ENCODE results near the gene KLF11.
"Not testable (repeated sequence)": the region's sequence is repeated elsewhere in the genome, so short reads cannot be mapped to it uniquely, and the experiment has no call there.

KLF11 gene

DNA sequence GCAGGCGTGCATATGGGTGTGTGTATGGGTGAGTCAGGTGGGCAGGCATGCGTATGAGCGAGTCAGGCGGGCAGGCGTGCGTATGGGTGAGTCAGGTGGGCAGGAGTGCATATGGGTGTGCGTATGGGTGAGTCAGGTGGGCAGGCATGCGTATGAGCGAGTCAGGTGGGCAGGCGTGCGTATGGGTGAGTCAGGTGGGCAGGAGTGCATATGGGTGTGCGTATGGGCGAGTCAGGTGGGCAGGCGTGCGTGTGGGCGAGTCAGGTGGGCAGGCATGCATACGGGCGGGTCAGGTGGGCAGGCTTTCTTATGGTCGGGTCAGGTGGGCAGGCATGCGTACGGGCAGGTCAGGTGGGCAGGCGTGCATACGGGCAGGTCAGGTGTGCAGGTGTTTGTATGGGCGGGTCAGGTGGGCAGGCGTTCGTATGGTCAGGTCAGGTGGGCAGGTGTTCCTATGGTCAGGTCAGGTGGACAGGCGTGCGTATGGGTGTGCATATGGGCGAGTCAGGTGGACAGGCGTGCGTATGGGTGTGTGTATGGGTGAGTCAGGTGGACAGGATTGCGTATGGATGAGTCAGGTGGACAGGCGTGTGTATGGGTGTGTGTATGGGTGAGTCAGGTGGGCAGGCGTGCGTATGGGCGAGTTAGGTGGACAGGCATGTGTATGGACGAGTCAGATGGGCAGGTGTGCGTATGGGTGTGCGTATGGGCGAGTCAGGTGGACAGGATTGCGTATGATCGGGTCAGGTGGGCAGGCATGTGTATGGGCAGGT, 28.7 kb upstream of the KLF11 start:
- H3K4me2 ChIP-seq: no peak overlapping the region
- H3K9me3 ChIP-seq: peaks cover 7% of the 10 kb centered on the region
- no peak overlapping the region for H3K27ac ChIP-seq
- H3K27me3 ChIP-seq: no peaks in the 10 kb centered on the region
- peaks cover 11% of the 10 kb centered on the region for H3K4me1 ChIP-seq
- H4K20me1 ChIP-seq: no peaks in the 10 kb centered on the region
- no peak overlapping the region for H3K9ac ChIP-seq
- TF ChIP-seq Cebpa-rat (IDR thresholded peaks at IDR 0.05): no peak
- H3K4me3 ChIP-seq: no peak overlapping the region
- H3K36me3 ChIP-seq: no peaks in the 10 kb centered on the region

DNA sequence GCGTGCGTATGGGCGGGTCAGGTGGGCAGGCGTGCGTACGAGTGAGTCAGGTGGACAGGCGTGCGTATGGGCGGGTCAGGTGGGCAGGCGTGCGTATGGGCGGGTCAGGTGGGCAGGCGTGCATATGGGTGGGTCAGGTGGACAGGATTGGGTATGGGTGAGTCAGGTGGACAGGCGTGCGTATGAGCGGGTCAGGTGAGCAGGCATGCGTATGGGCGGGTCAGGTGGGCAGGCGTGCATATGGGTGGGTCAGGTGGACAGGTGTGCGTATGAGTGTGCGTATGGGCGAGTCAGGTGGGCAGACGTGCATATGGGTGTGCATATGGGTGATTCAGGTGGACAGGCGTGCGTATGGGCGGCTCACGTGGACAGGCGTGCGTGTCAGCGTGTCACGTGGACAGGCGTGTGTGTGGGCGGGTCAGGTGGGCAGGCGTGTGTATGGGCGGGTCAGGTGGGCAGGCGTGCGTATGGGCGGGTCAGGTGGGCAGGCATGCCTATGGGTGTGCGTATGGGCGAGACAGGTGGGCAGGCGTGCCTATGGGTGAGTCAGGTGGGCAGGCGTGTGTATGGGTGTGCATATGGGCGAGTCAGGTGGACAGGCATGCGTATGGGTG, 27.9 kb upstream of the KLF11 start:
- not testable (repeated sequence) for H3K27ac ChIP-seq, H3K27me3 ChIP-seq, H3K9me3 ChIP-seq, H3K4me3 ChIP-seq, H3K4me1 ChIP-seq, H3K4me2 ChIP-seq, H3K9ac ChIP-seq, H4K20me1 ChIP-seq, H3K36me3 ChIP-seq

DNA sequence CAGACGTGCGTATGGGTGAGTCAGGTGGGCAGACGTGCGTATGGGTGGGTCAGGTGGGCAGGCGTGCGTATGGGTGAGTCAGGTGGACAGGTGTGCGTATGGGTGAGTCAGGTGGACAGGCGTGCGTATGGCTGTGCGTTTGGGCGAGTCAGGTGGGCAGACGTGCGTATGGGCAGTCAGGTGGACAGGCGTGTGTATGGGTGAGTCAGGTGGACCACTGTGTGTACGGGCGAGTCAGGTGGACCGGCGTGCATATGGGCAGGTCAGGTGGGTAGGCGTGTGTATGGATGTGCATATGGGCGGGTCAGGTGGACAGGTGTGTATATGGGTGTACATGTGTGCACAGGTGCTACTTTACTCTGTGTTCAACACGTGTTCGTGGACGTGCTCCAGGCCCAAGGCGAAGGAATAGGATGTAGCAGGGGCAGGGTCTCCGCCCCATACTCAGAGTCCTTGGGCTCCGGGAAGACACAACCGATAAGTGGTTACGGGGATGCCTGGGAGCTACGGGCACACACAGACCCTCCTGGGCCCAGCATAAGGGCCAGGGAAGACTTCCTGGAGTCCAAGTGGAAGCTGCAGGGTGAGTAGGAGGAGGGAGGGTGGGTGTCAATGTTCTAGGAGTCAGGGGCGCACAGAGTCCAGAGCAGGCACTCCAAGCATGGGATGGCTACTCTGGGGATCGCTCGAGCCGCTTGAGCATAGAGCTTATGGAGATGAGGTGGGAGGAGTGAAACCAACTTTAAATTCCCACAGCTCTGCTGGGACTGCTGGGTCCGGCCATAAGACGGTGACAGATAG, 27.1 kb upstream of the KLF11 start:
- TF ChIP-seq Cebpa-rat (IDR thresholded peaks at IDR 0.05): no peak
- H3K4me2 ChIP-seq: no peak overlapping the region
- no peaks in the 10 kb centered on the region for H3K4me1 ChIP-seq
- H3K27ac ChIP-seq: no peak overlapping the region
- H3K9me3 ChIP-seq: peaks cover 7% of the 10 kb centered on the region
- H3K36me3 ChIP-seq: no peaks in the 10 kb centered on the region
- no peak overlapping the region for H3K9ac ChIP-seq
- no peak overlapping the region for H3K4me3 ChIP-seq
- H4K20me1 ChIP-seq: no peaks in the 10 kb centered on the region
- no peaks in the 10 kb centered on the region for H3K27me3 ChIP-seq

DNA sequence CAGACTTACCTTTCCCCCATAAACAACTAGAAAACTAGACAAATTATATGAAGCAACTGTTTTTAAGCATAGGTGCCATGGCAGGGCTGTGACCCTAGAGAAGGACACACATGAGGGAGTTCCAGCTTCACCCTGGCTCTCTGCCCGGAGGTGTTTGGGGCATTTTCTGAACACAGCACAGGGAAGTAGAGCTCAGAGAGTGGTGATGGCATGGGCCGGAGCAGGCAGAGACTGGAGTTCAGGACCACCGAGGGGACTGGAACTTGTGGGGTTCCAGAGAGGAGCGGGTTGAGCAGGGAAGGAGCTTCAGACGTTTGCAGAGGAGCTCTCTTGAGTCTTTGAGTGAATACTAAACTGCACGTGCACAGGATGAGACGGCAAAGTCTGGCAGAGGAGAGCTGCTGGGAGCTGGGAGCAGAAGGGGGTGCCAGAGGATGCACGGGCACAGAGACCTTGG, 26.5 kb upstream of the KLF11 start:
- no peak overlapping the region for H3K9ac ChIP-seq
- H3K9me3 ChIP-seq: peaks cover 7% of the 10 kb centered on the region
- H3K4me3 ChIP-seq: no peak overlapping the region
- H4K20me1 ChIP-seq: no peaks in the 10 kb centered on the region
- TF ChIP-seq Cebpa-rat (IDR thresholded peaks at IDR 0.05): no peak
- H3K4me1 ChIP-seq: no peaks in the 10 kb centered on the region
- H3K27ac ChIP-seq: no peak overlapping the region
- no peak overlapping the region for H3K4me2 ChIP-seq
- H3K27me3 ChIP-seq: no peaks in the 10 kb centered on the region
- no peaks in the 10 kb centered on the region for H3K36me3 ChIP-seq

DNA sequence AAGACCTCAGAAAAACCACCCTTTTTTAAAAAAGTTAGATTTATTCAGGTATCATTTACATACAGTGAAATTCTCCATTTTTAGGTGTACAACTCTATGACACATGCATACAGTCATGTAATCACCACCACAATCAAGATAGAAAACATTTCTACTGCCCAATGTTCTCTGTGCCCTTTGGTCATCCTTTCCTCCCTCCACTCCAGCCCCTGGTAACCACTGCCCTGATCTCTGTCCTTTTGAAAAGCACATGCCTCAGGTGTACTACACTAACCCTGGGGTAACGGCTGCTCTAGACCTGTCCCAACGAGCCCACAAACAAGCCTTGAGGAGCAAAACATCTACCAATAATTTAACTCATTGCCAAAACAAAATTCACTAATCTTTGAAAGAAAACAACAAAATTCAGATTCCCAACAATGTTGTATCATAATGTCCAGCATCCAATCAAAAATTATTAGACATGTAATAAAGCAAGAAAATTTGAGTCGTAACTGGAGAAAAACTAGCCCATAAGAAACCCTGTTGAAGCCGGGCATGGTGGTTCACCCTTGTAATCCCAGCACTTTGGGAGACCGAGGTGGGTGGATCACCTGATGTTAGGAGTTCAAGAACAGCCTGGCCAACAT, 25.9 kb upstream of the KLF11 start:
- Histone ChIP-seq H3K9me3 (peaks cover 7% of the 10 kb centered on the region), H3K9ac (no peak overlapping the region)
- no peak for TF ChIP-seq Cebpa-rat (IDR thresholded peaks at IDR 0.05)

DNA sequence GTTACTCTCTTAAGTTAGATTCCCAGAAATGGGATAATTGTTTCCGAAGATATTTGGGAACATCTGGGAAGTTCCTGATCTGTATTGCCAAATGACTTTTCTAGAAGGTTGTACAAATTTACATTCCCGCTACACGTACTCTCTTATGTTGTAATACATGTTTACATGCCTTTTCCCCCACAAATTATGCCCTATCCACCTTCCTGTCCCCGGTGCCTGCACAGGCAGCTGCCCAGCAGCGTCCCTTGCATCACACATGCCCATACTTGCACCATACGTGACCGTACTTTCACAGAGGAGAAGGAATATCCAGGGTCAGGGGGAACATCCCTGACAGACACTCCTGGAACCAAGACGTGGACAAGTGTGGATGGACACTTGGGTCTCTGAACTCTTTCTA, 24.2 kb upstream of the KLF11 start:
- H3K4me1 ChIP-seq: no peaks in the 10 kb centered on the region
- peaks cover 7% of the 10 kb centered on the region for H3K9me3 ChIP-seq
- H3K4me3 ChIP-seq: no peak overlapping the region
- no peak overlapping the region for H3K27ac ChIP-seq
- no peak for TF ChIP-seq Cebpa-rat (IDR thresholded peaks at IDR 0.05)
- H4K20me1 ChIP-seq: no peaks in the 10 kb centered on the region
- no peak overlapping the region for H3K9ac ChIP-seq
- H3K27me3 ChIP-seq: no peaks in the 10 kb centered on the region
- no peak overlapping the region for H3K4me2 ChIP-seq
- H3K36me3 ChIP-seq: no peaks in the 10 kb centered on the region

More for the DNA sequence above, 25.9 kb upstream of the KLF11 start:
- H3K27me3 ChIP-seq: no peaks in the 10 kb centered on the region
- H4K20me1 ChIP-seq: no peaks in the 10 kb centered on the region
- no peaks in the 10 kb centered on the region for H3K36me3 ChIP-seq
- no peaks in the 10 kb centered on the region for H3K4me1 ChIP-seq
- H3K27ac ChIP-seq: no peak overlapping the region
- H3K4me3 ChIP-seq: no peak overlapping the region
- no peak overlapping the region for H3K4me2 ChIP-seq

DNA sequence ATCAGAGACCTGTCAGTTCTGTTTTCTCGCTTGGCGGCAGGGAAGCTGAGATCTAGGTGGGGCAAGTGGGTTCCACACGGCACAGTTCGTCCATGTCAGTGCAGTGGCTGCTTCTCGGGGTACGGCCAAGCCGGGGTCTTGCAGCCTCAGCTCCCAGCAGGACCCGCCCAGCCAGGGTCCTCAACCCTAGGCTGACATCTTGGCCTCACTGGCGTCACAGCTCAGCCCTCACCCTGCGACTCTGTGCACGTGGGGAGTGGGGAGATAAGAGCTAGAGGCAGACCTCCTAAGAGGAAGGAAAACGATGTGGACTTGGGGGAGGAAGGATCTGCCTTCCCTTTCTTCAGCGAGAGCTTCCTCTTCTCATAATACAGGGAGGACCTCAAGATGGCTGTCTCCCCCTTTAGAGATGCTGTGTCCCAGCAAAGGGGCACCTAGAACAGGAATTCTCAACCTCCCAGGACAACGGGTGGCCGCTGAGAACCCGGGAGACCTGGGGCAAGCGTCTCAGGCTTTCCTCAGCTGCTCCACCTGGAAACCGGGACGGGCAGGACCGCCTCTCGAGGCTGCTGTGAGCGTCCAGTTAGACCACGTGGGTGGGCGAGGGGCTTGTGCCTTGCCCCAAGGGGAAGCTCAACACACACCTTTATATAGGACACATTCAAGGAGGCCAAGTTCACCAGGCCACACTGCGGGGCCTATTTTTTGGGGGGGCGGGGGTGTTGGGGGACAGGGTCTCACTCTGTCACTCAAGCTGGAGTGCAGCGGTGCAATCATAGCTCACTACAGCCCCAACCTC, 23.5 kb upstream of the KLF11 start:
- H4K20me1 ChIP-seq: no peaks in the 10 kb centered on the region
- H3K36me3 ChIP-seq: no peaks in the 10 kb centered on the region
- no peaks in the 10 kb centered on the region for H3K27me3 ChIP-seq
- no peak overlapping the region for H3K4me3 ChIP-seq
- H3K4me2 ChIP-seq: no peak overlapping the region
- H3K4me1 ChIP-seq: no peaks in the 10 kb centered on the region
- no peak overlapping the region for H3K9ac ChIP-seq
- peaks cover 7% of the 10 kb centered on the region for H3K9me3 ChIP-seq
- no peak for TF ChIP-seq Cebpa-rat (IDR thresholded peaks at IDR 0.05)
- no peak overlapping the region for H3K27ac ChIP-seq

DNA sequence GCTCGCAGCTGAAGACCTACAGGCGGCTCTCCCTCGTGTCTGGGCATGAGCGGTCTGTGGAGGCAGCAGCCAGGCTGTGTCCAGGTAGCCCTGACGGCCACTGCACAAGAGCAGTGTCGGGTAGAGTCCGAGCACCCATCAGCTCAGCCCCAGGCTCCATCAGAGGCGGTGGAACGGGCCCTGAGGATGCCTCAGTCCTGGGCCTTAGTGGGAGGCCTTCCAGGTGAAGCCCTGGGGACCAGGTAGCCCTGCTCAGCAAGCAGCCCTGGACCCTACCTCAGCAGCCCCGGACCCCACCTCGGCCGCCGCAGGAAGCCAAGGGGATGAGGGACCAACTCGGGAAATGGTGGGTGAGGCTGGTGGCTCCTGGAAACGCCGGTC, 21.3 kb upstream of the KLF11 start:
- Histone ChIP-seq H3K4me1 (no peaks in the 10 kb centered on the region), H3K4me3 (no peak overlapping the region), H4K20me1 (no peaks in the 10 kb centered on the region), H3K9ac (no peak overlapping the region), H3K36me3 (no peaks in the 10 kb centered on the region), H3K9me3 (peaks cover 6% of the 10 kb centered on the region), H3K27me3 (no peaks in the 10 kb centered on the region), H3K27ac (no peak overlapping the region), H3K4me2 (no peak overlapping the region)
- TF ChIP-seq Cebpa-rat (IDR thresholded peaks at IDR 0.05): no peak

DNA sequence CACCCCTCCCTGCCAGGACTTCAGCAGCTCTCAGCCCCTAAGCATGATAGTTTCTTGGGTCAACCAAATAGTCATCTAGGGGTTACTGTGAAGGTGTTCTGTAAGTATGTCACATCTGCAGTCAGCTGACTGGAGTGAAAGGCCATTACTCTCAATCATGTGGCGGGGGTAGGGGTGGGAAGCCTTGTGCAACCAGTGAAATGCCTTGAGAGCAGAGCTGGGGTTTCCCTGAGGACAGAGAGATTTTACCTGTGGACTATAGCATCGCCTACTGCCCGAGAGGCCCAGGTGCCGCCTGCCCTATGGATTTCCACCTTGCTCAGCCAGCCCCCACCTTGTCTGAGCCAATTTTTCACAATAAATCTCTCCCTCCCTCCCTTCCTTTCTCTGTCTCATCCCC, 20.9 kb upstream of the KLF11 start:
- no peak for TF ChIP-seq Cebpa-rat (IDR thresholded peaks at IDR 0.05)

More for the DNA sequence above, 20.9 kb upstream of the KLF11 start:
- Histone ChIP-seq H4K20me1 (no peaks in the 10 kb centered on the region), H3K27me3 (no peaks in the 10 kb centered on the region), H3K4me3 (no peak overlapping the region), H3K9ac (no peak overlapping the region), H3K27ac (no peak overlapping the region), H3K4me2 (no peak overlapping the region), H3K36me3 (no peaks in the 10 kb centered on the region), H3K4me1 (no peaks in the 10 kb centered on the region), H3K9me3 (peaks cover 2% of the 10 kb centered on the region)
